ENCODE data around the gene IL15. TPM values are rescaled to one million over a fixed set of nuclear protein-coding genes. Genes with fewer than 3 reads are reported as not detected.
"Not testable (repeated sequence)": the region's sequence is repeated elsewhere in the genome, so short reads cannot be mapped to it uniquely, and the experiment has no call there.

The IL15 gene
- total and polyA plus RNA-seq, 2 of the 8 experiments (the other 6 are each of a cell fraction or from before 2014, with no cell fraction given), result 0.30 to 0.61 TPM

- H2AFZ ChIP-seq (ENCODE audit: low read length); H4K8ac ChIP-seq (ENCODE audit: extremely low read depth, insufficient read depth, low read length); H3K4me3 ChIP-seq (ENCODE audit: extremely low read depth in 1 of 4, insufficient read depth in 2 of 4, low read depth in 3 of 4, low read length in 4 of 4); H3K4ac ChIP-seq (replicated peaks; ENCODE audit: insufficient read length, low read depth, low read length); H3K4me2 ChIP-seq (ENCODE audit: insufficient read depth in 1 of 2, low read depth in 2 of 2, low read length in 2 of 2); H3K9ac ChIP-seq (replicated peaks in 1 of 4; ENCODE audit: extremely low read depth in 1 of 4, low read depth in 3 of 4, low read length in 3 of 4); H3K36me3 ChIP-seq (ENCODE audit: control insufficient read depth in 2 of 4, insufficient read depth in 4 of 4, low read length in 3 of 4); H3K23ac ChIP-seq (ENCODE audit: insufficient read length); H2BK15ac ChIP-seq (ENCODE audit: low read length); H2BK120ac ChIP-seq (replicated peaks; ENCODE audit: low read depth, low read length); POLR2A ChIA-PET (ENCODE audit: partially characterized antibody); H4K5ac ChIP-seq (ENCODE audit: insufficient read length, low read depth, low read length); FAIRE-seq; H3K27me3 ChIP-seq (replicated peaks in 1 of 4; ENCODE audit: control insufficient read depth in 3 of 4, extremely low read depth in 1 of 4, insufficient read depth in 3 of 4, low read length in 3 of 4); H2AK5ac ChIP-seq (ENCODE audit: low read depth, low read length); H4K91ac ChIP-seq (replicated peaks; ENCODE audit: insufficient read length, low read length); H2BK12ac ChIP-seq (ENCODE audit: low read depth, low read length); H3K18ac ChIP-seq (ENCODE audit: extremely low read depth, low read length); H3K9me3 ChIP-seq (ENCODE audit: insufficient read depth in 2 of 2, low read depth in 1 of 2, low read length in 1 of 2); H3K79me1 ChIP-seq (ENCODE audit: low read depth, low read length); H2BK20ac ChIP-seq (ENCODE audit: low read length); H2BK5ac ChIP-seq (ENCODE audit: low read depth, low read length); H3K79me2 ChIP-seq (ENCODE audit: control insufficient read depth in 1 of 2, insufficient read depth in 2 of 2, low read length in 2 of 2); H3K14ac ChIP-seq (ENCODE audit: insufficient read length); H3K56ac ChIP-seq (replicated peaks; ENCODE audit: insufficient read length, low read depth, low read length); DNase-seq (ENCODE audit: low read depth in 1 of 2, low spot score in 2 of 2); H3K23me2 ChIP-seq (ENCODE audit: low read depth, low read length); H3K4me1 ChIP-seq (replicated peaks in 1 of 4; ENCODE audit: control insufficient read depth in 3 of 4, insufficient read depth in 4 of 4, low read length in 3 of 4); H4K20me1 ChIP-seq (replicated peaks in 1 of 2; ENCODE audit: control insufficient read depth in 1 of 2, insufficient read depth in 2 of 2, low read length in 2 of 2); H3K27ac ChIP-seq (ENCODE audit: low read depth, low read length): not testable (repeated sequence)
- CTCF ChIA-PET (ENCODE audit: partially characterized antibody), result interaction anchor here (1.8 kb wide), 1 partner anchor 38 kb away, joined by 4 read pairs; no protein-coding TSS in a partner anchor
- 90% methylated on average over 2 of the region's 8 CpGs; no CpG with 5 or more reads in 1 of the 2 experiments for WGBS, 2 experiments (ENCODE audit: extremely low coverage in 1 of 2, insufficient coverage in 1 of 2, insufficient read length in 1 of 2, insufficient replicate concordance in 2 of 2, low coverage in 1 of 2, low lambda C conversion rate in 2 of 2, missing lambda C conversion rate in 1 of 2)
Observed at GRCh38 chr4:141615587-141615918, 20.8 kb upstream of the IL15 start.

Data from H1 (cell line).